Astrocyte (in vitro differentiated cells and primary cell): Measurements from ENCODE around the gene PLEKHA6. TPM values are rescaled to one million over a fixed set of nuclear protein-coding genes. Genes with fewer than 3 reads are reported as not detected.
A peak's percentile ranks its signal among the peaks of the same experiment; 100 is the strongest.

Experiments used
- DNase-seq: peaks from one replicate; pipeline ENCODE4 v3.0.0-alpha.2; 2010; ENCODE audit warnings: low read depth
- FAIRE-seq: peaks from 2 replicates; lab custom pipeline; 2011; peaks lifted over from hg19 to GRCh38; lab: Jason Lieb, UNC
- H2AFZ ChIP-seq: 2 replicates; pipeline ENCODE4 v1.6.0; 2012; ENCODE audit warnings: low read depth, low read length, inconsistent platforms
- H3K27ac ChIP-seq: 2 replicates; pipeline ENCODE4 v1.5.1; 2011; ENCODE audit warnings: low read depth, low read length, inconsistent platforms
- H3K27me3 ChIP-seq: 2 replicates; pipeline ENCODE4 v1.6.0; 2011; ENCODE audit warnings: low read length, inconsistent platforms; ENCODE audit not compliant: insufficient read depth
- H3K36me3 ChIP-seq: 2 replicates; pipeline ENCODE4 v1.5.1; 2011; ENCODE audit warnings: low read length, inconsistent platforms; ENCODE audit not compliant: insufficient read depth
- H3K4me1 ChIP-seq: 2 replicates; pipeline ENCODE4 v1.5.1; 2011; ENCODE audit warnings: low read length, inconsistent platforms; ENCODE audit not compliant: insufficient read depth
- H3K4me2 ChIP-seq: 2 replicates; pipeline ENCODE4 v1.6.0; 2012; ENCODE audit warnings: low read length, inconsistent platforms
- H3K4me3 ChIP-seq: 2 replicates; pipeline ENCODE4 v1.5.1; 2011; ENCODE audit warnings: low read depth, mild to moderate bottlenecking, low read length, inconsistent platforms; ENCODE audit not compliant: insufficient read depth
- H3K79me2 ChIP-seq: 2 replicates; pipeline ENCODE4 v1.6.0; 2012; ENCODE audit warnings: mild to moderate bottlenecking, low read length, inconsistent platforms; ENCODE audit not compliant: insufficient read depth
- H3K9ac ChIP-seq: 2 replicates; pipeline ENCODE4 v1.6.0; 2012; ENCODE audit warnings: mild to moderate bottlenecking, low read length, inconsistent platforms
- H3K9me3 ChIP-seq: 2 replicates; pipeline ENCODE4 v1.5.1; 2012; ENCODE audit warnings: low read depth, mild to moderate bottlenecking, low read length, inconsistent platforms; ENCODE audit not compliant: insufficient read depth
- H4K20me1 ChIP-seq: 2 replicates; pipeline ENCODE4 v1.6.0; 2012; ENCODE audit warnings: low read length, inconsistent platforms; ENCODE audit not compliant: insufficient read depth
- H3K27ac Mint-ChIP-seq: one replicate; pipeline ENCODE4 v1.8.0; 2021; ENCODE audit warnings: mild to moderate bottlenecking, mixed read lengths; ENCODE audit not compliant: unreplicated experiment
- H3K27me3 Mint-ChIP-seq: one replicate; pipeline ENCODE4 v1.8.0; 2021; ENCODE audit warnings: low read depth, mixed read lengths; ENCODE audit not compliant: unreplicated experiment
- H3K36me3 Mint-ChIP-seq: one replicate; pipeline ENCODE4 v1.8.0; 2021; ENCODE audit warnings: low read depth, mixed read lengths; ENCODE audit not compliant: unreplicated experiment
- H3K4me1 Mint-ChIP-seq: one replicate; pipeline ENCODE4 v1.8.0; 2021; ENCODE audit warnings: low read depth, mixed read lengths; ENCODE audit not compliant: unreplicated experiment
- H3K4me3 Mint-ChIP-seq: one replicate; pipeline ENCODE4 v1.8.0; 2021; ENCODE audit warnings: mild to moderate bottlenecking, moderate library complexity, mixed read lengths; ENCODE audit not compliant: unreplicated experiment
- H3K9me3 Mint-ChIP-seq: one replicate; pipeline ENCODE4 v1.8.0; 2021; ENCODE audit warnings: mild to moderate bottlenecking, mixed read lengths; ENCODE audit not compliant: unreplicated experiment
- EZH2 ChIP-seq: IDR thresholded peaks from 2 replicates; pipeline ENCODE4 v1.6.1; 2012; ENCODE audit warnings: mild to moderate bottlenecking, low read length, inconsistent platforms; ENCODE audit not compliant: insufficient read depth
- total RNA-seq: library from RNA; stranded (reverse); gene quantifications from 2 replicates; pipeline ENCODE4 v1.2.1, GENCODE V29; 2021
- TF ChIP-seq, protein P1 (sequence below): IDR thresholded peaks from 2 replicates; pipeline ENCODE4 v1.5.1; 2011; ENCODE audit warnings: low read depth, mild to moderate bottlenecking, inconsistent platforms, low read length, moderate library complexity; ENCODE audit not compliant: insufficient read depth

The PLEKHA6 gene
- total RNA-seq, 1 donor from 2014 or later: 1.5 TPM

DNA sequence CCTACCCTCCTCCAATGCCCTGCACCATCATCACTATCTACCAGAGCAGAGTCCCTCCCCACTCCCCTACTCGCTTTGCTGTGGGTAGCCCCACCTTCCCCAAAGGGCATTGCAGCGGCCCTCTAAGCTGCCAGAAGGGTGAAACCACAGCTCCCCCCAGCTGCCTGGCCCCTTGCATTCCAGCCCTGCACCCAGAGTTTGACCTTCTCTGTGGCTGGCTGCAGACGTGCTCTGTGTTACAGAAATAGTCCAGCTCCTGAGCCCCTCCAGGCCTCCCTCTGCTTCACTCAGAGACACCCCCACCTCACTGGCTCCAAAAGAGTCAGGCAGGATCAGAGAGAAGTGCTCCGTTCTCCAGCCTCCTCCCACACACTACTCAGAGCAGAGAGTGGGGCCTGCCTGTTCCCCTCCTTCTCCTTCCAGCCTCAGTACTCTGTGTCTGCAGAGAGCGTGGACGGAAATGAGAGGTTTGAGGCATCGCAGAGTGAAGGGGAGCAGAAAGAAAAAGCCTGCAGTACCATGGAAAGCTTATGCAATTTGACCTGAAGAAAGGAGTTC is 63.2 kb downstream of the PLEKHA6 start:
- H3K9ac ChIP-seq: no peak overlapping the region
- H2AFZ ChIP-seq: no peak overlapping the region
- H3K27ac Mint-ChIP-seq: no peak overlapping the region
- H3K79me2 ChIP-seq: no peaks in the 10 kb centered on the region
- H3K36me3 Mint-ChIP-seq: peaks cover 2% of the 10 kb centered on the region
- H3K4me3 ChIP-seq: no peak overlapping the region
- peaks cover 22% of the 10 kb centered on the region for H3K4me1 ChIP-seq
- no peak overlapping the region for H3K27ac ChIP-seq
- FAIRE-seq (no peak), DNase-seq (peak; percentile 81)
- no peak for TF ChIP-seq EZH2
- TF ChIP-seq, protein P1, sequence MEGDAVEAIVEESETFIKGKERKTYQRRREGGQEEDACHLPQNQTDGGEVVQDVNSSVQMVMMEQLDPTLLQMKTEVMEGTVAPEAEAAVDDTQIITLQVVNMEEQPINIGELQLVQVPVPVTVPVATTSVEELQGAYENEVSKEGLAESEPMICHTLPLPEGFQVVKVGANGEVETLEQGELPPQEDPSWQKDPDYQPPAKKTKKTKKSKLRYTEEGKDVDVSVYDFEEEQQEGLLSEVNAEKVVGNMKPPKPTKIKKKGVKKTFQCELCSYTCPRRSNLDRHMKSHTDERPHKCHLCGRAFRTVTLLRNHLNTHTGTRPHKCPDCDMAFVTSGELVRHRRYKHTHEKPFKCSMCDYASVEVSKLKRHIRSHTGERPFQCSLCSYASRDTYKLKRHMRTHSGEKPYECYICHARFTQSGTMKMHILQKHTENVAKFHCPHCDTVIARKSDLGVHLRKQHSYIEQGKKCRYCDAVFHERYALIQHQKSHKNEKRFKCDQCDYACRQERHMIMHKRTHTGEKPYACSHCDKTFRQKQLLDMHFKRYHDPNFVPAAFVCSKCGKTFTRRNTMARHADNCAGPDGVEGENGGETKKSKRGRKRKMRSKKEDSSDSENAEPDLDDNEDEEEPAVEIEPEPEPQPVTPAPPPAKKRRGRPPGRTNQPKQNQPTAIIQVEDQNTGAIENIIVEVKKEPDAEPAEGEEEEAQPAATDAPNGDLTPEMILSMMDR: no peak
- peaks cover 2% of the 10 kb centered on the region for H3K9me3 Mint-ChIP-seq
- H3K36me3 ChIP-seq: no peaks in the 10 kb centered on the region
- H4K20me1 ChIP-seq: no peaks in the 10 kb centered on the region
- peaks cover 15% of the 10 kb centered on the region for H3K4me1 Mint-ChIP-seq
- H3K27me3 Mint-ChIP-seq: peaks cover 45% of the 10 kb centered on the region
- H3K4me2 ChIP-seq: peak overlapping the region; percentile 58
- H3K9me3 ChIP-seq: no peaks in the 10 kb centered on the region
- H3K4me3 Mint-ChIP-seq: no peak overlapping the region
- H3K27me3 ChIP-seq: peaks cover 9% of the 10 kb centered on the region

- H3K4me1 ChIP-seq: peaks cover 22% of the 10 kb centered on the region
- H2AFZ ChIP-seq: no peak overlapping the region
- H3K9ac ChIP-seq: no peak overlapping the region
- H3K27ac ChIP-seq: no peak overlapping the region
- no peaks in the 10 kb centered on the region for H3K36me3 Mint-ChIP-seq
- DNase-seq (no peak), FAIRE-seq (no peak)
- peaks cover 37% of the 10 kb centered on the region for H3K27me3 Mint-ChIP-seq
- peak overlapping the region; percentile 58 for H3K4me2 ChIP-seq
- no peaks in the 10 kb centered on the region for H4K20me1 ChIP-seq
- no peaks in the 10 kb centered on the region for H3K36me3 ChIP-seq
- no peaks in the 10 kb centered on the region for H3K9me3 ChIP-seq
- H3K4me1 Mint-ChIP-seq: peaks cover 15% of the 10 kb centered on the region
- no peak overlapping the region for H3K4me3 Mint-ChIP-seq
- H3K9me3 Mint-ChIP-seq: peaks cover 2% of the 10 kb centered on the region
- TF ChIP-seq, protein P1: no peak
- no peak for TF ChIP-seq EZH2
- no peak overlapping the region for H3K4me3 ChIP-seq
- peaks cover 2% of the 10 kb centered on the region for H3K27me3 ChIP-seq
- H3K79me2 ChIP-seq: no peaks in the 10 kb centered on the region
- no peak overlapping the region for H3K27ac Mint-ChIP-seq
Measured at GRCh38 chr1:204295671-204296070, 64.1 kb downstream of the PLEKHA6 start.

GRCh38 chr1:204294357-204294756 is 65.4 kb downstream of the PLEKHA6 start:
- H3K27ac Mint-ChIP-seq: no peak overlapping the region
- no peak overlapping the region for H2AFZ ChIP-seq
- DNase-seq (peak; percentile 87), FAIRE-seq (peak; percentile 84)
- H3K27me3 Mint-ChIP-seq: peaks cover 33% of the 10 kb centered on the region
- H3K27me3 ChIP-seq: peaks cover 4% of the 10 kb centered on the region
- H3K9me3 Mint-ChIP-seq: peaks cover 2% of the 10 kb centered on the region
- no peaks in the 10 kb centered on the region for H3K36me3 Mint-ChIP-seq
- peaks cover 22% of the 10 kb centered on the region for H3K4me1 ChIP-seq
- H3K4me2 ChIP-seq: peak overlapping the region; percentile 51
- no peak overlapping the region for H3K27ac ChIP-seq
- no peaks in the 10 kb centered on the region for H3K36me3 ChIP-seq
- peaks cover 15% of the 10 kb centered on the region for H3K4me1 Mint-ChIP-seq
- H3K79me2 ChIP-seq: no peaks in the 10 kb centered on the region
- H3K9me3 ChIP-seq: no peaks in the 10 kb centered on the region
- TF ChIP-seq EZH2: no peak
- TF ChIP-seq, protein P1: no peak
- no peak overlapping the region for H3K4me3 ChIP-seq
- no peak overlapping the region for H3K9ac ChIP-seq
- H4K20me1 ChIP-seq: no peaks in the 10 kb centered on the region
- H3K4me3 Mint-ChIP-seq: no peak overlapping the region
